Neutrophil (primary cell): ENCODE measurements around the gene MADCAM1.
A peak's percentile ranks its signal among the peaks of the same experiment; 100 is the strongest.

Experiments used
- H3K27ac ChIP-seq: fragments of 200-600 bp; sonication (generic); 2 replicates; pipeline ENCODE4 v1.5.1; 2016; ENCODE audit warnings: mild to moderate bottlenecking, moderate library complexity
- H3K27me3 ChIP-seq: fragments of 200-600 bp; sonication (generic); 2 replicates; pipeline ENCODE4 v1.6.0; 2016; ENCODE audit warnings: mild to moderate bottlenecking
- H3K36me3 ChIP-seq: fragments of 200-600 bp; sonication (generic); 2 replicates; pipeline ENCODE4 v1.5.1; 2017
- H3K4me1 ChIP-seq, 2 experiments: fragments of 200-600 bp in 1 of 2; sonication (generic) in 1 of 2; 1 replicate in 1 of 2; 2 replicates in 1 of 2; pipeline versions ENCODE4 v1.5.1 to v1.6.1; 2013 to 2016; ENCODE audit warnings: low read depth in 1 of 2, low read length in 1 of 2, mild to moderate bottlenecking in 1 of 2, moderate library complexity in 1 of 2; ENCODE audit not compliant: control insufficient read depth in 1 of 2, insufficient read depth in 1 of 2
- H3K4me3 ChIP-seq, 2 experiments: fragments of 200-600 bp in 1 of 2; sonication (generic) in 1 of 2; 1 replicate in 1 of 2; 2 replicates in 1 of 2; pipeline ENCODE4 v1.5.1; 2013 to 2016; ENCODE audit warnings: low read depth in 1 of 2, low read length in 1 of 2, mild to moderate bottlenecking in 1 of 2, moderate library complexity in 1 of 2
- H3K9me3 ChIP-seq: fragments of 200-600 bp; sonication (generic); 2 replicates; pipeline ENCODE4 v1.5.1; 2016
- CTCF ChIP-seq: fragments of 200-600 bp; sonication (generic); IDR thresholded peaks from 2 replicates; pipeline ENCODE4 v1.5.1; 2016; ENCODE audit warnings: antibody characterized with exemption

The MADCAM1 gene

GRCh38 chr19:530134-531008 lies 34.1 kb downstream of the MADCAM1 start:
- Histone ChIP-seq H3K4me3 (peak overlapping the region; percentile 87 to 90), H3K9me3 (no peaks in the 10 kb centered on the region), H3K27me3 (peaks cover 15% of the 10 kb centered on the region), H3K4me1 (peaks cover 27 to 30% of the 10 kb centered on the region in 2 experiments), H3K36me3 (peaks cover 6% of the 10 kb centered on the region), H3K27ac (peak overlapping the region; percentile 85)
- no peak for TF ChIP-seq CTCF

GRCh38 chr19:531009-531752 lies 34.9 kb downstream of the MADCAM1 start:
- peak overlapping the region; percentile 85 for H3K27ac ChIP-seq
- H3K4me3 ChIP-seq: peak overlapping the region; percentile 87 to 90
- peaks cover 27 to 30% of the 10 kb centered on the region in 2 experiments for H3K4me1 ChIP-seq

GRCh38 chr19:531753-532560 lies 35.7 kb downstream of the MADCAM1 start, which contains the start of gene CDC34:
TSS of gene CDC34 (plus strand) at chr19:531760. CDS start at chr19:531932, 172 bp downstream.
- H3K27ac ChIP-seq: peak within 1 kb of the TSS; percentile 85
- no peak for TF ChIP-seq CTCF
- peak within 1 kb of the TSS; percentile 87 to 90 for H3K4me3 ChIP-seq
- H3K4me1 ChIP-seq: peaks cover 27 to 30% of the 10 kb centered on the region in 2 experiments
- H3K9me3 ChIP-seq: no peaks in the 10 kb centered on the region
- peaks cover 22% of the 10 kb centered on the region for H3K36me3 ChIP-seq
- H3K27me3 ChIP-seq: peaks cover under 1% of the 10 kb centered on the region

More at GRCh38 chr19:531009-531752, 34.9 kb downstream of the MADCAM1 start:
- TF ChIP-seq CTCF: no peak
- peaks cover 8% of the 10 kb centered on the region for H3K27me3 ChIP-seq
- H3K9me3 ChIP-seq: no peaks in the 10 kb centered on the region
- H3K36me3 ChIP-seq: peaks cover 15% of the 10 kb centered on the region

GRCh38 chr19:532561-533363 lies 36.5 kb downstream of the MADCAM1 start:
- no peaks in the 10 kb centered on the region for H3K27me3 ChIP-seq
- H3K4me1 ChIP-seq: peaks cover 27 to 30% of the 10 kb centered on the region in 2 experiments
- H3K9me3 ChIP-seq: no peaks in the 10 kb centered on the region
- peak overlapping the region; percentile 85 for H3K27ac ChIP-seq
- H3K36me3 ChIP-seq: peaks cover 28% of the 10 kb centered on the region
- peak; percentile 51 for TF ChIP-seq CTCF
- peak overlapping the region; percentile 85 to 90 for H3K4me3 ChIP-seq
